ENCODE data around the gene TMEM108.

DNA sequence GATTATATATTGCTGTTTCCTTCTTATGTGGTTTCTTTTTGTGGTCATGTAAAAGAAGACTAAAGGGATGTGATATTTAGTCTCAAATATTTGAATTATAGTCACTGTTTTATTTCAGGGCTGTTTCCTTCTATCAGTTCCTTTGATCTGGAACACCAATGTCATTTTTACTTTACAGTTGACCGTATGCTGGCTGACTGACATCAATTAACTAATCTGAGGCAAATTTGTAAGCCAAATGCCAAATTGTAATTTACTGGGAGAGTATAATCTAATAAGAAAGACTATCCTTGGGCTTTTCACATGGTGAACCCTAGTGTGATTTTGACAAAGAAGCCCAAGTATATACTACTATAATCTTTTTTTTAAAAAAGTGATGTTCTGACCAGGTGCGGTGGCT, 87.6 kb downstream of the TMEM108 start:
- TF ChIP-seq, protein P1, sequence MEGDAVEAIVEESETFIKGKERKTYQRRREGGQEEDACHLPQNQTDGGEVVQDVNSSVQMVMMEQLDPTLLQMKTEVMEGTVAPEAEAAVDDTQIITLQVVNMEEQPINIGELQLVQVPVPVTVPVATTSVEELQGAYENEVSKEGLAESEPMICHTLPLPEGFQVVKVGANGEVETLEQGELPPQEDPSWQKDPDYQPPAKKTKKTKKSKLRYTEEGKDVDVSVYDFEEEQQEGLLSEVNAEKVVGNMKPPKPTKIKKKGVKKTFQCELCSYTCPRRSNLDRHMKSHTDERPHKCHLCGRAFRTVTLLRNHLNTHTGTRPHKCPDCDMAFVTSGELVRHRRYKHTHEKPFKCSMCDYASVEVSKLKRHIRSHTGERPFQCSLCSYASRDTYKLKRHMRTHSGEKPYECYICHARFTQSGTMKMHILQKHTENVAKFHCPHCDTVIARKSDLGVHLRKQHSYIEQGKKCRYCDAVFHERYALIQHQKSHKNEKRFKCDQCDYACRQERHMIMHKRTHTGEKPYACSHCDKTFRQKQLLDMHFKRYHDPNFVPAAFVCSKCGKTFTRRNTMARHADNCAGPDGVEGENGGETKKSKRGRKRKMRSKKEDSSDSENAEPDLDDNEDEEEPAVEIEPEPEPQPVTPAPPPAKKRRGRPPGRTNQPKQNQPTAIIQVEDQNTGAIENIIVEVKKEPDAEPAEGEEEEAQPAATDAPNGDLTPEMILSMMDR (conservative IDR thresholded peaks at IDR 0.05; ENCODE audit: low read depth in 2 of 2), result no peak
- TF ChIP-seq EZH2 (IDR thresholded peaks at IDR 0.05; ENCODE audit: low read depth, unreplicated experiment), result no peak
- TF ChIP-seq POLR2AphosphoS5 (IDR thresholded peaks at IDR 0.05; ENCODE audit: low read depth), result no peak
- no peak for TF ChIP-seq EZH2phosphoT487 (IDR thresholded peaks at IDR 0.05; ENCODE audit: unreplicated experiment)
- TF ChIP-seq, protein P2, sequence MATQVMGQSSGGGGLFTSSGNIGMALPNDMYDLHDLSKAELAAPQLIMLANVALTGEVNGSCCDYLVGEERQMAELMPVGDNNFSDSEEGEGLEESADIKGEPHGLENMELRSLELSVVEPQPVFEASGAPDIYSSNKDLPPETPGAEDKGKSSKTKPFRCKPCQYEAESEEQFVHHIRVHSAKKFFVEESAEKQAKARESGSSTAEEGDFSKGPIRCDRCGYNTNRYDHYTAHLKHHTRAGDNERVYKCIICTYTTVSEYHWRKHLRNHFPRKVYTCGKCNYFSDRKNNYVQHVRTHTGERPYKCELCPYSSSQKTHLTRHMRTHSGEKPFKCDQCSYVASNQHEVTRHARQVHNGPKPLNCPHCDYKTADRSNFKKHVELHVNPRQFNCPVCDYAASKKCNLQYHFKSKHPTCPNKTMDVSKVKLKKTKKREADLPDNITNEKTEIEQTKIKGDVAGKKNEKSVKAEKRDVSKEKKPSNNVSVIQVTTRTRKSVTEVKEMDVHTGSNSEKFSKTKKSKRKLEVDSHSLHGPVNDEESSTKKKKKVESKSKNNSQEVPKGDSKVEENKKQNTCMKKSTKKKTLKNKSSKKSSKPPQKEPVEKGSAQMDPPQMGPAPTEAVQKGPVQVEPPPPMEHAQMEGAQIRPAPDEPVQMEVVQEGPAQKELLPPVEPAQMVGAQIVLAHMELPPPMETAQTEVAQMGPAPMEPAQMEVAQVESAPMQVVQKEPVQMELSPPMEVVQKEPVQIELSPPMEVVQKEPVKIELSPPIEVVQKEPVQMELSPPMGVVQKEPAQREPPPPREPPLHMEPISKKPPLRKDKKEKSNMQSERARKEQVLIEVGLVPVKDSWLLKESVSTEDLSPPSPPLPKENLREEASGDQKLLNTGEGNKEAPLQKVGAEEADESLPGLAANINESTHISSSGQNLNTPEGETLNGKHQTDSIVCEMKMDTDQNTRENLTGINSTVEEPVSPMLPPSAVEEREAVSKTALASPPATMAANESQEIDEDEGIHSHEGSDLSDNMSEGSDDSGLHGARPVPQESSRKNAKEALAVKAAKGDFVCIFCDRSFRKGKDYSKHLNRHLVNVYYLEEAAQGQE (IDR thresholded peaks at IDR 0.05; ENCODE audit: unreplicated experiment), result no peak
- TF ChIP-seq NANOG (IDR thresholded peaks at IDR 0.05; ENCODE audit: borderline replicate concordance), result no peak
- TF ChIP-seq CREB1 (CRISPR knock-in tag; IDR thresholded peaks at IDR 0.05; ENCODE audit: low read depth), result no peak
- TF ChIP-seq, protein P3, sequence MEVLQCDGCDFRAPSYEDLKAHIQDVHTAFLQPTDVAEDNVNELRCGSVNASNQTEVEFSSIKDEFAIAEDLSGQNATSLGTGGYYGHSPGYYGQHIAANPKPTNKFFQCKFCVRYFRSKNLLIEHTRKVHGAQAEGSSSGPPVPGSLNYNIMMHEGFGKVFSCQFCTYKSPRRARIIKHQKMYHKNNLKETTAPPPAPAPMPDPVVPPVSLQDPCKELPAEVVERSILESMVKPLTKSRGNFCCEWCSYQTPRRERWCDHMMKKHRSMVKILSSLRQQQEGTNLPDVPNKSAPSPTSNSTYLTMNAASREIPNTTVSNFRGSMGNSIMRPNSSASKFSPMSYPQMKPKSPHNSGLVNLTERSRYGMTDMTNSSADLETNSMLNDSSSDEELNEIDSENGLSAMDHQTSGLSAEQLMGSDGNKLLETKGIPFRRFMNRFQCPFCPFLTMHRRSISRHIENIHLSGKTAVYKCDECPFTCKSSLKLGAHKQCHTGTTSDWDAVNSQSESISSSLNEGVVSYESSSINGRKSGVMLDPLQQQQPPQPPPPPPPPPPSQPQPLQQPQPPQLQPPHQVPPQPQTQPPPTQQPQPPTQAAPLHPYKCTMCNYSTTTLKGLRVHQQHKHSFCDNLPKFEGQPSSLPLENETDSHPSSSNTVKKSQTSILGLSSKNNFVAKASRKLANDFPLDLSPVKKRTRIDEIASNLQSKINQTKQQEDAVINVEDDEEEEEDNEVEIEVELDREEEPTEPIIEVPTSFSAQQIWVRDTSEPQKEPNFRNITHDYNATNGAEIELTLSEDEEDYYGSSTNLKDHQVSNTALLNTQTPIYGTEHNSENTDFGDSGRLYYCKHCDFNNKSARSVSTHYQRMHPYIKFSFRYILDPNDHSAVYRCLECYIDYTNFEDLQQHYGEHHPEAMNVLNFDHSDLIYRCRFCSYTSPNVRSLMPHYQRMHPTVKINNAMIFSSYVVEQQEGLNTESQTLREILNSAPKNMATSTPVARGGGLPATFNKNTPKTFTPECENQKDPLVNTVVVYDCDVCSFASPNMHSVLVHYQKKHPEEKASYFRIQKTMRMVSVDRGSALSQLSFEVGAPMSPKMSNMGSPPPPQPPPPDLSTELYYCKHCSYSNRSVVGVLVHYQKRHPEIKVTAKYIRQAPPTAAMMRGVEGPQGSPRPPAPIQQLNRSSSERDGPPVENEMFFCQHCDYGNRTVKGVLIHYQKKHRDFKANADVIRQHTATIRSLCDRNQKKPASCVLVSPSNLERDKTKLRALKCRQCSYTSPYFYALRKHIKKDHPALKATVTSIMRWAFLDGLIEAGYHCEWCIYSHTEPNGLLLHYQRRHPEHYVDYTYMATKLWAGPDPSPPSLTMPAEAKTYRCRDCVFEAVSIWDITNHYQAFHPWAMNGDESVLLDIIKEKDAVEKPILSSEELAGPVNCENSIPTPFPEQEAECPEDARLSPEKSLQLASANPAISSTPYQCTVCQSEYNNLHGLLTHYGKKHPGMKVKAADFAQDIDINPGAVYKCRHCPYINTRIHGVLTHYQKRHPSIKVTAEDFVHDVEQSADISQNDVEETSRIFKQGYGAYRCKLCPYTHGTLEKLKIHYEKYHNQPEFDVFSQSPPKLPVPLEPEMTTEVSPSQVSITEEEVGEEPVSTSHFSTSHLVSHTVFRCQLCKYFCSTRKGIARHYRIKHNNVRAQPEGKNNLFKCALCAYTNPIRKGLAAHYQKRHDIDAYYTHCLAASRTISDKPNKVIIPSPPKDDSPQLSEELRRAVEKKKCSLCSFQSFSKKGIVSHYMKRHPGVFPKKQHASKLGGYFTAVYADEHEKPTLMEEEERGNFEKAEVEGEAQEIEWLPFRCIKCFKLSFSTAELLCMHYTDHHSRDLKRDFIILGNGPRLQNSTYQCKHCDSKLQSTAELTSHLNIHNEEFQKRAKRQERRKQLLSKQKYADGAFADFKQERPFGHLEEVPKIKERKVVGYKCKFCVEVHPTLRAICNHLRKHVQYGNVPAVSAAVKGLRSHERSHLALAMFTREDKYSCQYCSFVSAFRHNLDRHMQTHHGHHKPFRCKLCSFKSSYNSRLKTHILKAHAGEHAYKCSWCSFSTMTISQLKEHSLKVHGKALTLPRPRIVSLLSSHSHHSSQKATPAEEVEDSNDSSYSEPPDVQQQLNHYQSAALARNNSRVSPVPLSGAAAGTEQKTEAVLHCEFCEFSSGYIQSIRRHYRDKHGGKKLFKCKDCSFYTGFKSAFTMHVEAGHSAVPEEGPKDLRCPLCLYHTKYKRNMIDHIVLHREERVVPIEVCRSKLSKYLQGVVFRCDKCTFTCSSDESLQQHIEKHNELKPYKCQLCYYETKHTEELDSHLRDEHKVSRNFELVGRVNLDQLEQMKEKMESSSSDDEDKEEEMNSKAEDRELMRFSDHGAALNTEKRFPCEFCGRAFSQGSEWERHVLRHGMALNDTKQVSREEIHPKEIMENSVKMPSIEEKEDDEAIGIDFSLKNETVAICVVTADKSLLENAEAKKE (CRISPR knock-in tag; IDR thresholded peaks at IDR 0.05), result no peak
- TF ChIP-seq ZNF114 (CRISPR knock-in tag; IDR thresholded peaks at IDR 0.05), result no peak
- TF ChIP-seq, protein P4, sequence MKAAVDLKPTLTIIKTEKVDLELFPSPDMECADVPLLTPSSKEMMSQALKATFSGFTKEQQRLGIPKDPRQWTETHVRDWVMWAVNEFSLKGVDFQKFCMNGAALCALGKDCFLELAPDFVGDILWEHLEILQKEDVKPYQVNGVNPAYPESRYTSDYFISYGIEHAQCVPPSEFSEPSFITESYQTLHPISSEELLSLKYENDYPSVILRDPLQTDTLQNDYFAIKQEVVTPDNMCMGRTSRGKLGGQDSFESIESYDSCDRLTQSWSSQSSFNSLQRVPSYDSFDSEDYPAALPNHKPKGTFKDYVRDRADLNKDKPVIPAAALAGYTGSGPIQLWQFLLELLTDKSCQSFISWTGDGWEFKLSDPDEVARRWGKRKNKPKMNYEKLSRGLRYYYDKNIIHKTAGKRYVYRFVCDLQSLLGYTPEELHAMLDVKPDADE (IDR thresholded peaks at IDR 0.05), result no peak
- TF ChIP-seq JUNB (IDR thresholded peaks at IDR 0.05; ENCODE audit: unreplicated experiment), result no peak
- no peak for TF ChIP-seq STAT1 (IDR thresholded peaks at IDR 0.05; ENCODE audit: unreplicated experiment)
- TF ChIP-seq ZNF331 (CRISPR knock-in tag; IDR thresholded peaks at IDR 0.05; ENCODE audit: low read depth), result no peak
